Astrocyte (in vitro differentiated cells and primary cell): ENCODE results near the gene PLEKHA5. TPM values are rescaled to one million over a fixed set of nuclear protein-coding genes. Genes with fewer than 3 reads are reported as not detected.
A peak's percentile ranks its signal among the peaks of the same experiment; 100 is the strongest.

Source experiments
- DNase-seq: peaks from one replicate; pipeline ENCODE4 v3.0.0-alpha.2; 2010; ENCODE audit warnings: low read depth
- FAIRE-seq: peaks from 2 replicates; lab custom pipeline; 2011; peaks lifted over from hg19 to GRCh38; lab: Jason Lieb, UNC
- H2AFZ ChIP-seq: 2 replicates; pipeline ENCODE4 v1.6.0; 2012; ENCODE audit warnings: low read depth, low read length, inconsistent platforms
- H3K27ac ChIP-seq: 2 replicates; pipeline ENCODE4 v1.5.1; 2011; ENCODE audit warnings: low read depth, low read length, inconsistent platforms
- H3K27me3 ChIP-seq: 2 replicates; pipeline ENCODE4 v1.6.0; 2011; ENCODE audit warnings: low read length, inconsistent platforms; ENCODE audit not compliant: insufficient read depth
- H3K36me3 ChIP-seq: 2 replicates; pipeline ENCODE4 v1.5.1; 2011; ENCODE audit warnings: low read length, inconsistent platforms; ENCODE audit not compliant: insufficient read depth
- H3K4me1 ChIP-seq: 2 replicates; pipeline ENCODE4 v1.5.1; 2011; ENCODE audit warnings: low read length, inconsistent platforms; ENCODE audit not compliant: insufficient read depth
- H3K4me2 ChIP-seq: 2 replicates; pipeline ENCODE4 v1.6.0; 2012; ENCODE audit warnings: low read length, inconsistent platforms
- H3K4me3 ChIP-seq: 2 replicates; pipeline ENCODE4 v1.5.1; 2011; ENCODE audit warnings: low read depth, mild to moderate bottlenecking, low read length, inconsistent platforms; ENCODE audit not compliant: insufficient read depth
- H3K79me2 ChIP-seq: 2 replicates; pipeline ENCODE4 v1.6.0; 2012; ENCODE audit warnings: mild to moderate bottlenecking, low read length, inconsistent platforms; ENCODE audit not compliant: insufficient read depth
- H3K9ac ChIP-seq: 2 replicates; pipeline ENCODE4 v1.6.0; 2012; ENCODE audit warnings: mild to moderate bottlenecking, low read length, inconsistent platforms
- H3K9me3 ChIP-seq: 2 replicates; pipeline ENCODE4 v1.5.1; 2012; ENCODE audit warnings: low read depth, mild to moderate bottlenecking, low read length, inconsistent platforms; ENCODE audit not compliant: insufficient read depth
- H4K20me1 ChIP-seq: 2 replicates; pipeline ENCODE4 v1.6.0; 2012; ENCODE audit warnings: low read length, inconsistent platforms; ENCODE audit not compliant: insufficient read depth
- H3K27ac Mint-ChIP-seq: one replicate; pipeline ENCODE4 v1.8.0; 2021; ENCODE audit warnings: mild to moderate bottlenecking, mixed read lengths; ENCODE audit not compliant: unreplicated experiment
- H3K27me3 Mint-ChIP-seq: one replicate; pipeline ENCODE4 v1.8.0; 2021; ENCODE audit warnings: low read depth, mixed read lengths; ENCODE audit not compliant: unreplicated experiment
- H3K36me3 Mint-ChIP-seq: one replicate; pipeline ENCODE4 v1.8.0; 2021; ENCODE audit warnings: low read depth, mixed read lengths; ENCODE audit not compliant: unreplicated experiment
- H3K4me1 Mint-ChIP-seq: one replicate; pipeline ENCODE4 v1.8.0; 2021; ENCODE audit warnings: low read depth, mixed read lengths; ENCODE audit not compliant: unreplicated experiment
- H3K4me3 Mint-ChIP-seq: one replicate; pipeline ENCODE4 v1.8.0; 2021; ENCODE audit warnings: mild to moderate bottlenecking, moderate library complexity, mixed read lengths; ENCODE audit not compliant: unreplicated experiment
- H3K9me3 Mint-ChIP-seq: one replicate; pipeline ENCODE4 v1.8.0; 2021; ENCODE audit warnings: mild to moderate bottlenecking, mixed read lengths; ENCODE audit not compliant: unreplicated experiment
- CTCF ChIP-seq: IDR thresholded peaks from 2 replicates; pipeline ENCODE4 v1.5.1; 2011; ENCODE audit warnings: low read depth, mild to moderate bottlenecking, inconsistent platforms, low read length, moderate library complexity; ENCODE audit not compliant: insufficient read depth
- EZH2 ChIP-seq: IDR thresholded peaks from 2 replicates; pipeline ENCODE4 v1.6.1; 2012; ENCODE audit warnings: mild to moderate bottlenecking, low read length, inconsistent platforms; ENCODE audit not compliant: insufficient read depth
- total RNA-seq: library from RNA; stranded (reverse); gene quantifications from 2 replicates; pipeline ENCODE4 v1.2.1, GENCODE V29; 2021

The PLEKHA5 gene
- total RNA-seq, 1 donor from 2014 or later = 38.9 TPM

DNA sequence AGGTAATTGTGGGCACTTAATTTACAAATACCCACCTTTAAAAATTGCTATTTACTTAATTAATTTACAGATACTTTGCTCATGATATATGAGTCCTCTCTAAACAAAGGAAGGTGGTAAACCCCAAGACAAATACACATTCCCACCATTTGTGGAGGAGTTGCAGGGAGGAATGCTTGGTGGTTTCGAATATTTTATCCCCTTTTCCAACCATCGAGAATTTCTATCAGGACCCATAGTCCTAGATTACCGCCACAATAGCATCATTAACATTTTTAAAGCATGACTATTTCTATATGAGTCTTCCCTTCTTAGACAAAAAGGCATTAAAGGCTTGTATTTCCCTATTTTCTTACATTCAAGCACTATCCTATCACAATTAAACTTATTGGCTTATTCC is 34.2 kb upstream of the PLEKHA5 start:
- no peak overlapping the region for H3K4me3 ChIP-seq
- H3K9me3 Mint-ChIP-seq = peaks cover 2% of the 10 kb centered on the region
- no peak overlapping the region for H3K9ac ChIP-seq
- no peaks in the 10 kb centered on the region for H3K36me3 ChIP-seq
- H3K36me3 Mint-ChIP-seq = no peaks in the 10 kb centered on the region
- H3K4me1 Mint-ChIP-seq = peaks cover 2% of the 10 kb centered on the region
- no peak overlapping the region for H2AFZ ChIP-seq
- H3K4me2 ChIP-seq = peak overlapping the region; percentile 51
- H3K79me2 ChIP-seq = no peaks in the 10 kb centered on the region
- H3K27ac Mint-ChIP-seq = no peak overlapping the region
- no peaks in the 10 kb centered on the region for H3K27me3 Mint-ChIP-seq
- FAIRE-seq (no peak), DNase-seq (peak; percentile 65)
- peaks cover 11% of the 10 kb centered on the region for H3K4me1 ChIP-seq
- no peak for TF ChIP-seq CTCF
- TF ChIP-seq EZH2 = no peak
- H3K9me3 ChIP-seq = no peaks in the 10 kb centered on the region
- no peaks in the 10 kb centered on the region for H3K27me3 ChIP-seq
- H4K20me1 ChIP-seq = no peaks in the 10 kb centered on the region
- H3K27ac ChIP-seq = no peak overlapping the region
- no peak overlapping the region for H3K4me3 Mint-ChIP-seq

DNA sequence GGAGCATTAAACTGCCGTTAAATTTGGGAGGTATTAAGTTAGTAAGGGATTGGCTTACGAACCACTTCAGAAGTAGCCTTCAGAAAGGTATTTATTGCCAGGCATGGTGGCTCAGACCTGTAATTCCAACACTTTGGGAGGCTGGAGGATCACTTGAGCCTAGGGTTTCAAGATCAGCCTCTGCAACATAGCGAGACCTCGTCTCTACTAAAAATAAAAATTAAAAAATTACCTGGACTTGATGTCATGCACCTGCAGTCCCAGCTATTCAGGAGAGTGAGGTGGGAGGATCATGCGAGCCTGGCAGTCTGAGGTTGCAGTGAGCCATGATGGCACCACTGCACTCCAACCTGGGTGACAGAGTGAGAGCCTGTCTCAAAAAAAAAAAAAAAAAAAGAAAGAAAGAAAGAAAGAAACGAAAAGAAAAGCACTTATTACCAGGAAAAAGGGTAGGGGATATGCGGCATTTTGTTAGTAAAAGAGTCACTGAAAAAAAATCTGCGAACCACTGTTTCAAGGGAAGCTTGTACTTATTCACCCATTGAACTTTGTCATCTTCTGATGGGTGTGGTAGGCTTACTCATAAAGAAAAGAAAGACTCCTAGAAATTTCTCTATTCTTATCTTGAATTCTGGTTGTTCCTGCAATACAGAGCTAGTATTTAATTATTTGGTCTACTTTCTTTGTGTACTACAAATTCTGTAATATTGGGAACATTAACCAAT is 33.6 kb upstream of the PLEKHA5 start:
- Mint-ChIP-seq H3K9me3 (peaks cover 2% of the 10 kb centered on the region), H3K4me1 (peaks cover 2% of the 10 kb centered on the region), H3K36me3 (no peaks in the 10 kb centered on the region), H3K27ac (no peak overlapping the region), H3K27me3 (no peaks in the 10 kb centered on the region), H3K4me3 (no peak overlapping the region)
- H3K4me1 ChIP-seq = peaks cover 11% of the 10 kb centered on the region
- no peak overlapping the region for H3K9ac ChIP-seq
- H3K79me2 ChIP-seq = no peaks in the 10 kb centered on the region
- H4K20me1 ChIP-seq = no peaks in the 10 kb centered on the region
- no peak for FAIRE-seq
- H3K4me3 ChIP-seq = no peak overlapping the region
- peak; percentile 75 for DNase-seq
- H3K9me3 ChIP-seq = no peaks in the 10 kb centered on the region
- peak overlapping the region; percentile 51 for H3K4me2 ChIP-seq
- H3K36me3 ChIP-seq = no peaks in the 10 kb centered on the region
- no peak overlapping the region for H3K27ac ChIP-seq
- TF ChIP-seq CTCF (no peak), EZH2 (no peak)
- no peaks in the 10 kb centered on the region for H3K27me3 ChIP-seq
- H2AFZ ChIP-seq = no peak overlapping the region

GRCh38 chr12:19105463-19105862 is 24.1 kb upstream of the PLEKHA5 start:
- H3K27ac Mint-ChIP-seq = no peak overlapping the region

More at GRCh38 chr12:19105463-19105862, 24.1 kb upstream of the PLEKHA5 start:
- no peak for DNase-seq
- no peak overlapping the region for H3K27ac ChIP-seq
- H3K9ac ChIP-seq = no peak overlapping the region
- TF ChIP-seq CTCF = no peak
- TF ChIP-seq EZH2 = no peak
- H3K9me3 ChIP-seq = no peaks in the 10 kb centered on the region
- H3K36me3 ChIP-seq = no peaks in the 10 kb centered on the region
- H3K4me1 ChIP-seq = no peaks in the 10 kb centered on the region
- no peak overlapping the region for H3K4me3 ChIP-seq
- no peak overlapping the region for H3K4me2 ChIP-seq
- H3K9me3 Mint-ChIP-seq = peaks cover 2% of the 10 kb centered on the region
- H3K79me2 ChIP-seq = no peaks in the 10 kb centered on the region
- no peak overlapping the region for H3K4me3 Mint-ChIP-seq
- peaks cover 4% of the 10 kb centered on the region for H3K4me1 Mint-ChIP-seq
- H4K20me1 ChIP-seq = no peaks in the 10 kb centered on the region
- H3K27me3 Mint-ChIP-seq = no peaks in the 10 kb centered on the region
- no peaks in the 10 kb centered on the region for H3K36me3 Mint-ChIP-seq
- no peak overlapping the region for H2AFZ ChIP-seq
- no peak for FAIRE-seq
- H3K27me3 ChIP-seq = no peaks in the 10 kb centered on the region
